Osteoblast (primary cell): ENCODE measurements around the gene LETM1. TPM values are rescaled to one million over a fixed set of nuclear protein-coding genes. Genes with fewer than 3 reads are reported as not detected.

Experiments
- DNase-seq: peaks from one replicate; pipeline ENCODE4 v3.0.0; 2011; ENCODE audit warnings: low spot score, mixed read lengths; ENCODE audit not compliant: insufficient read length; ENCODE audit errors: missing footprints
- H2AFZ ChIP-seq: 2 replicates; pipeline ENCODE4 v1.6.0; 2011; ENCODE audit warnings: mild to moderate bottlenecking, low read length
- H3K27ac ChIP-seq: 2 replicates; pipeline ENCODE4 v1.5.1; 2011; ENCODE audit warnings: mild to moderate bottlenecking, low read depth, low read length, moderate library complexity
- H3K27me3 ChIP-seq: 2 replicates; pipeline ENCODE4 v1.6.0; 2012; ENCODE audit warnings: mild to moderate bottlenecking, control low read depth, inconsistent platforms, low read length, moderate library complexity; ENCODE audit not compliant: insufficient read depth
- H3K36me3 ChIP-seq: 2 replicates; pipeline ENCODE4 v1.5.1; 2011; ENCODE audit warnings: mild to moderate bottlenecking, low read length, control low read depth, moderate library complexity; ENCODE audit not compliant: insufficient read depth
- H3K4me1 ChIP-seq: 2 replicates; pipeline ENCODE4 v1.5.1; 2011; ENCODE audit warnings: mild to moderate bottlenecking, low read length, control low read depth, moderate library complexity; ENCODE audit not compliant: insufficient read depth
- H3K4me2 ChIP-seq: 2 replicates; pipeline ENCODE4 v1.6.0; 2011; ENCODE audit warnings: mild to moderate bottlenecking, low read length; ENCODE audit not compliant: insufficient read depth
- H3K4me3 ChIP-seq: fragments of 200-600 bp; sonication (generic); 3 replicates; pipeline ENCODE4 v1.5.1; 2012; ENCODE audit warnings: mild to moderate bottlenecking, low read length, inconsistent platforms; ENCODE audit not compliant: insufficient read depth
- H3K79me2 ChIP-seq: 2 replicates; pipeline ENCODE4 v1.6.0; 2012; ENCODE audit warnings: mild to moderate bottlenecking, low read length, control low read depth, inconsistent platforms; ENCODE audit not compliant: insufficient read depth
- H3K9me3 ChIP-seq: 2 replicates; pipeline ENCODE4 v1.5.1; 2011; ENCODE audit warnings: low read depth, low read length, control low read depth
- H4K20me1 ChIP-seq: 2 replicates; pipeline ENCODE4 v1.6.0; 2012; ENCODE audit warnings: mild to moderate bottlenecking, low read length, control low read depth; ENCODE audit not compliant: insufficient read depth
- CTCF ChIP-seq: IDR thresholded peaks from 2 replicates; pipeline ENCODE4 v1.5.1; 2011; ENCODE audit warnings: mild to moderate bottlenecking, low read depth, low read length, moderate library complexity; ENCODE audit errors: extremely low read depth
- total RNA-seq: library from RNA; depleted of rRNA; stranded (reverse); fragments of >200 nt; gene quantifications from 2 replicates; pipeline ENCODE4 v1.2.3, GENCODE V29; 2012

The LETM1 gene
- total RNA-seq, 1 donor = 75.3 TPM

GRCh38 chr4:1802720-1803522 is 53.0 kb downstream of the LETM1 start:
- H3K27ac ChIP-seq = no peak overlapping the region
- H3K36me3 ChIP-seq = no peaks in the 10 kb centered on the region
- DNase-seq = no peak
- no peaks in the 10 kb centered on the region for H3K79me2 ChIP-seq
- no peak overlapping the region for H3K4me2 ChIP-seq
- H3K27me3 ChIP-seq = no peaks in the 10 kb centered on the region
- no peak overlapping the region for H2AFZ ChIP-seq
- no peak overlapping the region for H3K4me3 ChIP-seq
- no peaks in the 10 kb centered on the region for H4K20me1 ChIP-seq
- H3K9me3 ChIP-seq = no peaks in the 10 kb centered on the region
- no peaks in the 10 kb centered on the region for H3K4me1 ChIP-seq
- TF ChIP-seq CTCF = no peak

- H3K4me3 ChIP-seq = no peak overlapping the region
- no peaks in the 10 kb centered on the region for H3K79me2 ChIP-seq
- H3K4me1 ChIP-seq = no peaks in the 10 kb centered on the region
- H3K27me3 ChIP-seq = peaks cover 3% of the 10 kb centered on the region
- no peak for DNase-seq
- no peak for TF ChIP-seq CTCF
- no peaks in the 10 kb centered on the region for H4K20me1 ChIP-seq
- no peak overlapping the region for H2AFZ ChIP-seq
- no peak overlapping the region for H3K4me2 ChIP-seq
- no peaks in the 10 kb centered on the region for H3K36me3 ChIP-seq
- no peak overlapping the region for H3K27ac ChIP-seq
- H3K9me3 ChIP-seq = no peaks in the 10 kb centered on the region
Observed at GRCh38 chr4:1802151-1802715, 53.7 kb downstream of the LETM1 start.

- no peaks in the 10 kb centered on the region for H3K9me3 ChIP-seq
- no peaks in the 10 kb centered on the region for H4K20me1 ChIP-seq
- H2AFZ ChIP-seq = no peak overlapping the region
- no peak overlapping the region for H3K4me3 ChIP-seq
- no peak for DNase-seq
- TF ChIP-seq CTCF = no peak
- H3K36me3 ChIP-seq = no peaks in the 10 kb centered on the region
- no peak overlapping the region for H3K27ac ChIP-seq
- H3K27me3 ChIP-seq = peaks cover 11% of the 10 kb centered on the region
- H3K79me2 ChIP-seq = no peaks in the 10 kb centered on the region
- H3K4me2 ChIP-seq = no peak overlapping the region
- H3K4me1 ChIP-seq = no peaks in the 10 kb centered on the region
Observed at GRCh38 chr4:1801286-1801958, 54.5 kb downstream of the LETM1 start.

- Histone ChIP-seq H3K4me2 (no peak overlapping the region), H3K36me3 (no peaks in the 10 kb centered on the region), H4K20me1 (no peaks in the 10 kb centered on the region), H3K4me3 (no peak overlapping the region), H3K27ac (no peak overlapping the region), H3K79me2 (no peaks in the 10 kb centered on the region), H3K27me3 (peaks cover 17% of the 10 kb centered on the region), H2AFZ (no peak overlapping the region), H3K9me3 (no peaks in the 10 kb centered on the region), H3K4me1 (no peaks in the 10 kb centered on the region)
- no peak for TF ChIP-seq CTCF
- DNase-seq = no peak
Observed at GRCh38 chr4:1800805-1801204, 55.2 kb downstream of the LETM1 start.
